Endothelial cell of umbilical vein (primary cell): ENCODE data around the gene MIEF1. TPM values are rescaled to one million over a fixed set of nuclear protein-coding genes. Genes with fewer than 3 reads are reported as not detected.

Source experiments
- BruUV-seq: library from RNA; stranded (reverse); fragments of 400-500 nt; replicated peaks from 2 replicates; lab custom pipeline; 2021; lab: Mats Ljungman, UMichigan
- CTCF ChIA-PET: fragments of 300-600, 350-600 bp; sonication (Branson Sonifier 250); formaldehyde crosslinking; loops from one replicate; lab custom pipeline; 2021; ENCODE audit warnings: antibody characterized with exemption, inconsistent platforms; lab: Charles Lee
- POLR2A ChIA-PET: fragments of 300-600, 350-600 bp; sonication (Branson Sonifier 250); formaldehyde crosslinking; loops from one replicate; lab custom pipeline; 2021; ENCODE audit warnings: antibody characterized with exemption, inconsistent platforms; lab: Charles Lee
- DNase-seq: peaks from one replicate; pipeline ENCODE4 v3.0.0-alpha.2; 2011; ENCODE audit warnings: low read depth, low spot score
- FAIRE-seq: peaks from 2 replicates; lab custom pipeline; 2011; peaks lifted over from hg19 to GRCh38; lab: Jason Lieb, UNC
- H2AFZ ChIP-seq: 2 replicates; pipeline ENCODE4 v1.6.0; 2012; ENCODE audit warnings: low read depth, low read length, control low read depth, inconsistent platforms
- H3K27ac ChIP-seq: 2 replicates; pipeline ENCODE4 v1.5.1; 2011; ENCODE audit warnings: low read depth, mild to moderate bottlenecking, control low read depth, low read length, moderate library complexity; ENCODE audit not compliant: insufficient read depth
- H3K27me3 ChIP-seq, 2 experiments: 2 replicates each; pipeline versions ENCODE4 v1.6.0 to v1.6.1; 2011; ENCODE audit warnings: low read length in 2 of 2, mixed read lengths in 1 of 2; ENCODE audit not compliant: control insufficient read depth in 2 of 2, insufficient read depth in 2 of 2
- H3K36me3 ChIP-seq, 2 experiments: 2 replicates in 1 of 2; 3 replicates in 1 of 2; pipeline ENCODE4 v1.5.1; 2011; ENCODE audit warnings: low read length in 2 of 2, mild to moderate bottlenecking in 1 of 2, moderate library complexity in 1 of 2; ENCODE audit not compliant: control insufficient read depth in 2 of 2, insufficient read depth in 2 of 2; ENCODE audit errors: extremely low read depth in 1 of 2
- H3K4me1 ChIP-seq: 3 replicates; pipeline ENCODE4 v1.5.1; 2011; ENCODE audit warnings: mild to moderate bottlenecking, low read length; ENCODE audit not compliant: control insufficient read depth, insufficient read depth; ENCODE audit errors: extremely low read depth
- H3K4me2 ChIP-seq: 2 replicates; pipeline ENCODE4 v1.6.1; 2011; ENCODE audit warnings: low read length, control low read depth, mixed read lengths; ENCODE audit not compliant: insufficient read depth
- H3K4me3 ChIP-seq, 3 experiments: fragments of 200-600 bp in 1 of 3; sonication (generic), shearing (Covaris generic) in 1 of 3; replicated peaks in 1 of 3; 2 replicates each; pipeline ENCODE4 v1.5.1; 2011 to 2016; ENCODE audit warnings: control low read depth in 3 of 3, low read length in 3 of 3, mild to moderate bottlenecking in 2 of 3, inconsistent platforms in 1 of 3, low read depth in 1 of 3, moderate library complexity in 1 of 3; ENCODE audit not compliant: insufficient read depth in 1 of 3
- H3K79me2 ChIP-seq: 2 replicates; pipeline ENCODE4 v1.6.0; 2012; ENCODE audit warnings: low read length, inconsistent platforms; ENCODE audit not compliant: control insufficient read depth, insufficient read depth
- H3K9ac ChIP-seq: replicated peaks from 2 replicates; pipeline ENCODE3; 2011; ENCODE audit warnings: low read length, control low read depth; ENCODE audit not compliant: insufficient read depth; ENCODE audit errors: extremely low read depth
- H3K9me1 ChIP-seq: replicated peaks from 3 replicates; pipeline ENCODE4 v1.6.0; 2011; ENCODE audit warnings: mild to moderate bottlenecking, low read length; ENCODE audit not compliant: control insufficient read depth, insufficient read depth; ENCODE audit errors: extremely low read depth
- H3K9me3 ChIP-seq: replicated peaks from 2 replicates; pipeline ENCODE4 v1.5.1; 2012; ENCODE audit warnings: low read length, inconsistent platforms; ENCODE audit not compliant: control insufficient read depth, insufficient read depth
- H4K20me1 ChIP-seq: replicated peaks from 2 replicates; pipeline ENCODE3; 2011; ENCODE audit warnings: mild to moderate bottlenecking, low read length; ENCODE audit not compliant: control insufficient read depth, insufficient read depth; ENCODE audit errors: extremely low read depth
- EZH2 ChIP-seq: IDR thresholded peaks from 2 replicates; pipeline ENCODE4 v1.6.1; 2012; ENCODE audit warnings: borderline replicate concordance, low read depth, mild to moderate bottlenecking, moderate library complexity, low read length, inconsistent platforms; ENCODE audit not compliant: severe bottlenecking
- FOS ChIP-seq: IDR thresholded peaks from 2 replicates; pipeline ENCODE4 v1.6.1; 2011; ENCODE audit warnings: mild to moderate bottlenecking, low read length, moderate library complexity, borderline replicate concordance; ENCODE audit not compliant: insufficient read depth
- GATA2 ChIP-seq: IDR thresholded peaks from 2 replicates; pipeline ENCODE4 v1.7.0; 2011; ENCODE audit warnings: low read depth, mild to moderate bottlenecking, moderate library complexity, mixed read lengths, low read length; ENCODE audit not compliant: insufficient read length, insufficient read depth
- JUN ChIP-seq: IDR thresholded peaks from 2 replicates; pipeline ENCODE4 v1.6.1; 2011; ENCODE audit warnings: borderline replicate concordance, low read depth; ENCODE audit not compliant: insufficient read length, insufficient read depth
- MYC ChIP-seq: IDR thresholded peaks from one replicate; pipeline ENCODE4 v1.6.1; 2011; ENCODE audit warnings: mild to moderate bottlenecking, low read depth, low read length
- POLR2A ChIP-seq: IDR thresholded peaks from 2 replicates; pipeline ENCODE4 v1.6.1; 2012; ENCODE audit warnings: low read depth, mild to moderate bottlenecking, control low read depth, low read length
- dilution Hi-C: fragments of 300-500 bp; cut with MboI; formaldehyde crosslinking; loops from one replicate; pipeline ENCODE4 v1.15.0; 2019; ENCODE audit warnings: low sequenced_read_pairs; ENCODE audit not compliant: extremely low pct_ligation_motif_present
- intact Hi-C: fragments of 100-400 bp; cut with micrococcal nuclease; formaldehyde crosslinking; loops from one replicate; pipeline ENCODE4 v1.10.0; 2022
- polyA plus RNA-seq, 4 experiments: library from polyadenylated mRNA; depleted of rRNA in 3 of 4; stranded (reverse) in 3 of 4; unstranded in 1 of 4; fragments of >200 nt; gene quantifications; 2 replicates each; pipeline versions ENCODE4 v1.2.1 to v1.2.3, GENCODE V29; 2011 to 2012; ENCODE audit warnings: missing spikeins in 1 of 4
- total RNA-seq: library from RNA; stranded (reverse); gene quantifications from 2 replicates; pipeline ENCODE4 v1.2.3, GENCODE V29; 2021
- TF ChIP-seq, protein P1 (sequence below): IDR thresholded peaks from 2 replicates; pipeline ENCODE4 v1.6.1; 2011; ENCODE audit not compliant: insufficient read depth, insufficient read length
- TF ChIP-seq, protein P2 (sequence below), 2 donors: IDR thresholded peaks; 1 replicate in 1 of 2; 2 replicates in 1 of 2; pipeline ENCODE4 v1.5.1; 2011; ENCODE audit warnings: low read length in 2 of 2, mild to moderate bottlenecking in 2 of 2, moderate library complexity in 2 of 2, control low read depth in 1 of 2, inconsistent platforms in 1 of 2, low read depth in 1 of 2; ENCODE audit not compliant: insufficient read depth in 1 of 2; ENCODE audit errors: extremely low read depth in 1 of 2

MIEF1 gene
- total and polyA plus RNA-seq, 2 donors (not counting 3 experiments of a cell fraction or from before 2014, with no cell fraction given), result 14.2 to 31.1 TPM

DNA sequence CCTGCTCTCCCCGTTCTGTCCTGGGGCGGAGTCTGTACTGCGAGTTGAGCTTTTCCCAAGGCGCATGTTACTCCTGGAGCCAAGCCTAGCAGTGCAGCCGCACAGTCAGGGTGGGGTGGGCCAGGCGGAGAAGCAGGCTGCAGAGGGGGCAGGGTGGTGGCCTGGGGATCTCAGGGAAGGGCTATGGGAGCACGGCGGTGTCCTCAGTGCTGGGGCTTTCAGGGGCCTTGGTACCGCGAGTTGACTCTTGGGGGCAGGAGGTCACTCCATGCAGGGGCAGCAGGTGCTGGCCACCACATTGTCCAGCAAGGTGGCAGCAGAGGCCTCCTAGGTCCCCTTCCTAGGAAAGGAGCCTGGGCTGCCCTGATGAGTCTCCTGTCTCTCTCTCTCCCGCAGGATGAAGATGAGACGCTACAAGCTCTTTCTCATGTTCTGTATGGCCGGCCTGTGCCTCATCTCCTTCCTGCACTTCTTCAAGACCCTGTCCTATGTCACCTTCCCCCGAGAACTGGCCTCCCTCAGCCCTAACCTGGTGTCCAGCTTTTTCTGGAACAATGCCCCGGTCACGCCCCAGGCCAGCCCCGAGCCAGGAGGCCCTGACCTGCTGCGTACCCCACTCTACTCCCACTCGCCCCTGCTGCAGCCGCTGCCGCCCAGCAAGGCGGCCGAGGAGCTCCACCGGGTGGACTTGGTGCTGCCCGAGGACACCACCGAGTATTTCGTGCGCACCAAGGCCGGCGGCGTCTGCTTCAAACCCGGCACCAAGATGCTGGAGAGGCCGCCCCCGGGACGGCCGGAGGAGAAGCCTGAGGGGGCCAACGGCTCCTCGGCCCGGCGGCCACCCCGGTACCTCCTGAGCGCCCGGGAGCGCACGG is 14.9 kb upstream of the MIEF1 start:
- dilution Hi-C loops (no loop called here), intact Hi-C loops (no loop called here)
- no peak for FAIRE-seq
- H3K9me1 ChIP-seq, result no peaks in the 10 kb centered on the region
- H3K9ac ChIP-seq, result no peak overlapping the region
- no peak for TF ChIP-seq FOS
- TF ChIP-seq, protein P1, sequence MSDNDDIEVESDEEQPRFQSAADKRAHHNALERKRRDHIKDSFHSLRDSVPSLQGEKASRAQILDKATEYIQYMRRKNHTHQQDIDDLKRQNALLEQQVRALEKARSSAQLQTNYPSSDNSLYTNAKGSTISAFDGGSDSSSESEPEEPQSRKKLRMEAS, result no peak
- no peaks in the 10 kb centered on the region for H3K27me3 ChIP-seq
- H4K20me1 ChIP-seq, result no peaks in the 10 kb centered on the region
- H3K4me2 ChIP-seq, result no peak overlapping the region
- ChIA-PET POLR2A (no interaction called here), CTCF (interaction anchor here (1.8 kb wide), 1 partner anchor 9 kb away, joined by 4 read pairs; no protein-coding TSS in a partner anchor)
- BruUV-seq, result no TSS peak
- DNase-seq, result no peak
- H2AFZ ChIP-seq, result no peak overlapping the region
- H3K79me2 ChIP-seq, result no peaks in the 10 kb centered on the region
- no peak overlapping the region for H3K27ac ChIP-seq
- H3K9me3 ChIP-seq, result no peaks in the 10 kb centered on the region
- H3K36me3 ChIP-seq, result no peaks in the 10 kb centered on the region
- no peak overlapping the region for H3K4me3 ChIP-seq
- H3K4me1 ChIP-seq, result no peaks in the 10 kb centered on the region

DNA sequence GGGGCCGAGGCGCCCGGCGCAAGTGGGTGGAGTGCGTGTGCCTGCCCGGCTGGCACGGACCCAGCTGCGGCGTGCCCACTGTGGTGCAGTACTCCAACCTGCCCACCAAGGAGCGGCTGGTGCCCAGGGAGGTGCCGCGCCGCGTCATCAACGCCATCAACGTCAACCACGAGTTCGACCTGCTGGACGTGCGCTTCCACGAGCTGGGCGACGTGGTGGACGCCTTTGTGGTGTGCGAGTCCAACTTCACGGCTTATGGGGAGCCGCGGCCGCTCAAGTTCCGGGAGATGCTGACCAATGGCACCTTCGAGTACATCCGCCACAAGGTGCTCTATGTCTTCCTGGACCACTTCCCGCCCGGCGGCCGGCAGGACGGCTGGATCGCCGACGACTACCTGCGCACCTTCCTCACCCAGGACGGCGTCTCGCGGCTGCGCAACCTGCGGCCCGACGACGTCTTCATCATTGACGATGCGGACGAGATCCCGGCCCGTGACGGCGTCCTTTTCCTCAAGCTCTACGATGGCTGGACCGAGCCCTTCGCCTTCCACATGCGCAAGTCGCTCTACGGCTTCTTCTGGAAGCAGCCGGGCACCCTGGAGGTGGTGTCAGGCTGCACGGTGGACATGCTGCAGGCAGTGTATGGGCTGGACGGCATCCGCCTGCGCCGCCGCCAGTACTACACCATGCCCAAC is 14.1 kb upstream of the MIEF1 start:
- Histone ChIP-seq H3K36me3 (no peaks in the 10 kb centered on the region), H4K20me1 (no peaks in the 10 kb centered on the region), H3K4me1 (no peaks in the 10 kb centered on the region), H3K4me2 (no peak overlapping the region), H3K9ac (no peak overlapping the region), H3K4me3 (no peak overlapping the region), H3K79me2 (no peaks in the 10 kb centered on the region), H3K27ac (no peak overlapping the region), H3K9me3 (no peaks in the 10 kb centered on the region), H2AFZ (no peak overlapping the region), H3K27me3 (no peaks in the 10 kb centered on the region), H3K9me1 (no peaks in the 10 kb centered on the region)
- no peak for DNase-seq
- TF ChIP-seq EZH2, result no peak
- TF ChIP-seq, protein P1, result no peak
- TF ChIP-seq GATA2, result no peak
- no peak for TF ChIP-seq MYC
- TF ChIP-seq JUN, result no peak
- no peak for TF ChIP-seq FOS
- TF ChIP-seq POLR2A, result no peak
- TF ChIP-seq, protein P2, sequence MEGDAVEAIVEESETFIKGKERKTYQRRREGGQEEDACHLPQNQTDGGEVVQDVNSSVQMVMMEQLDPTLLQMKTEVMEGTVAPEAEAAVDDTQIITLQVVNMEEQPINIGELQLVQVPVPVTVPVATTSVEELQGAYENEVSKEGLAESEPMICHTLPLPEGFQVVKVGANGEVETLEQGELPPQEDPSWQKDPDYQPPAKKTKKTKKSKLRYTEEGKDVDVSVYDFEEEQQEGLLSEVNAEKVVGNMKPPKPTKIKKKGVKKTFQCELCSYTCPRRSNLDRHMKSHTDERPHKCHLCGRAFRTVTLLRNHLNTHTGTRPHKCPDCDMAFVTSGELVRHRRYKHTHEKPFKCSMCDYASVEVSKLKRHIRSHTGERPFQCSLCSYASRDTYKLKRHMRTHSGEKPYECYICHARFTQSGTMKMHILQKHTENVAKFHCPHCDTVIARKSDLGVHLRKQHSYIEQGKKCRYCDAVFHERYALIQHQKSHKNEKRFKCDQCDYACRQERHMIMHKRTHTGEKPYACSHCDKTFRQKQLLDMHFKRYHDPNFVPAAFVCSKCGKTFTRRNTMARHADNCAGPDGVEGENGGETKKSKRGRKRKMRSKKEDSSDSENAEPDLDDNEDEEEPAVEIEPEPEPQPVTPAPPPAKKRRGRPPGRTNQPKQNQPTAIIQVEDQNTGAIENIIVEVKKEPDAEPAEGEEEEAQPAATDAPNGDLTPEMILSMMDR (IDR thresholded peaks at IDR 0.05; ENCODE audit: extremely low read depth in 1 of 2, insufficient read depth in 1 of 2, low read depth in 1 of 2, low read length in 2 of 2), result no peak
- POLR2A ChIA-PET, result no interaction called here
- no peak for FAIRE-seq
- no TSS peak for BruUV-seq
- intact Hi-C loops, result no loop called here
- dilution Hi-C loops, result no loop called here
- CTCF ChIA-PET, result no interaction called here
